Ecto neural progenitor cell (in vitro differentiated cells): Measurements from ENCODE around the gene SLPI.

Experiments used
- DNase-seq: peaks from one replicate; pipeline ENCODE4 v3.0.0-alpha.2; 2018; ENCODE audit warnings: low spot score

Gene SLPI

GRCh38 chr20:45269754-45270270 lies 15.4 kb upstream of the SLPI start:
- peak; percentile 19 for DNase-seq

- DNase-seq = peak; percentile 24
These were observed 14.7 kb upstream of the SLPI start for GRCh38 chr20:45269056-45269455.

DNA sequence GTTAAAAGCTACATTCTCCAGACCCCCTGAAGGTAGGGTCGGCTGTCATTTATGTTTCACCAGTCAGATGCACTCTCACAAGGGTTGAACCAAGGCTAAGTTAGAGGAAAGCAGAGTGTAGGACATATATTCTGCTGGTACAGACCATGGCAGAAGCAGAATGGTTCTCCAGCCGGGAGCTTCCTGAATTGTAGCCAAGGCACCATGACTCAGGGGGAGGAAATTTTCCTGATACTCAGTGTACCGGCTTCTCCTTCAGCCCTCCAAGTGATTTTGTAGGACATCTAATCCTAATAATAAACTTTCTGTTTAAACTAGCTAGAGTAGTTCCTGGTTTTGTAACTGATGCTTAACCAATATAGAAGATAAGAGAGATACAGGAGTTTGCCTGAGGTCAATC lies 14.2 kb upstream of the SLPI start:
- peak; percentile 12 for DNase-seq

DNA sequence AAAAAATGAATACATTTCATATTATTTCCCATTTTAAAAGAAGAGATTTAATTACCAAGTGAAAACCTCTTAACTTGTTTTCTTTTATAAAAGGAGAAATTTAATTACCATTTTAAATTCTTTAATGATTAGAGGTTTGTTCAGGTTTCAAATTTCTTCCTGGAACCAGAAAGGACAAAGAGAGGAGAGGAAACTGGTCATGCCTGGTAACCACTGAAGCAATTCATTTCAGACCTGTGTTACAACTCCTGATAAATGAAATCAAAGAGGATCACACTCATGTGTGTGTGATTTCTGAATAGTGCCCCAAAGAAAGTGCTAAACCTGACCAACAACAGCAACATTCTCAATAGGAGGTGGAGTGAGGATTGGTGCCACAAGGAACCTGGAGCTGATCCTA lies 12.6 kb upstream of the SLPI start:
- peak; percentile 2 for DNase-seq

DNA sequence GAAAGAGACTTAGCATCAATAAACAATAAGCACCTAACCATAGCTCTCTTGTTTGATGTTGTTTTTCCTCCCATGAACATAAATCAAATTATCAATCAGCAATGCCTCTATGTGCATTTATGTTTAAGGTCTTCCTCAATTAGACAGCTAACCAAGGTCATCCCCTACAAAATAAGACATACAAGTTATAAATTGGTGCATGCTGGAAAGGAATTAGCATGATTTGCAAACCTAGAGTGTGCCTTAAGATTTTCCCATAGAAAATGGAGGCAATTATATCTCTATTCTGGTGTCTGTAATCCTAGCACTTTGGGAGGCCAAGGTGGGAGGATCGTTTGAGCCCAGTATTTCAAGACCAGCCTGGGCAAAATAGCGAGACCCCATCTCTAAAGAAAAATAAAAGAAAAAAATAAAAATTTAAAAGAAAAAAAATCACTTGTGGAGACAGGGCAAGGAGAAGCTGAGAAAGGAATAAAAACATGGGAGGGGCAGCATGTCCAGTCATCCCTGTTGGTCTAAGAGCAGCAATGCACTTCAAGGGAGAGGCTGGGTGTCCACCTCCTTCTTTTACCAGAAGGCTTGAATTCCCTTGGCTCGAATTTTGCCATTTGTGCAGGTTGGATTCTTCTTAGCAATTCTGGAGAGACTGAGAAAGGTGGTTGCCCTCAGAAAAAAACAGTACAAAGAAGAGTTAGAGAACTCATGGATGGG lies 9.3 kb upstream of the SLPI start:
- no peak for DNase-seq

DNA sequence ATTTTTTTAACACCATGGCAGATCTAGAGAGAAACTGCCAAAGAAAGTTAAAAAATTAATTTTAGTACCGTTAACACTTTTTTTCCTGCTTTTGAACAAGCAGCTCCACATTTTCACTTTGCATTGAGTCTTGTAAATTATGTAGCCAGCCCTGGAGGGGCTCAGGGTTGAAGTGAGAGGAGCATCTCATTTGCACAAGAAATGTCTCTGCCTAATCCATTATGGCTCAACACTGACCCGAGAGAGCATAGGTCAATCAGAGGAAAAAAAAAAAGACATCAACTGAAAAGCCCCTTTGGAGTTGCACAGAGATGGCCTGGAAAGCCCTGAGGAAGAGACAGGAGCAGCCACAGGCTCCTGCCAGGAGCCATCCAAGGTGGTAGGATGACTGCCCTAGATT lies 4.3 kb upstream of the SLPI start:
- DNase-seq = peak; percentile 46

DNA sequence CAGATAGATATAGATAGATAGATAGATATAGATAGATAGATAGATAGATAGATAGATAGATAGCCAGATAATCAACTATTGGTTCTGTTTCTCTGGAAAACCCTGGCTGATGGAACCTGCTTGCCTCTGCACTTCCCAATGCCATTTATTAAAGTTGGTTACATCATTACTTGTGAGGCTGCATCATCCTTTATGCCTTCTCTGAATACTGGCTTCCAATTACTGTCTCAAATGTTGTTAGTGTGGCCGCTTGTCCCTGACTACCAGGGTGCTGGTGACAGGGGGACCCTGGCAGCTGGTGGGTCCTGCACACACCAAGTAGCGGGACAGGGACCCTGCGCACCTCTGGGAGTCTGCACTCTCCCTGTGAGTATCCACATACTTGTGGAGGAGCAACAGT lies 3.9 kb upstream of the SLPI start:
- peak; percentile 39 for DNase-seq

- no peak for DNase-seq
These were observed 3.3 kb upstream of the SLPI start for GRCh38 chr20:45257711-45258110.

GRCh38 chr20:45257161-45257560 lies 2.8 kb upstream of the SLPI start:
- DNase-seq = no peak

- no peak for DNase-seq
These were observed 1.1 kb downstream of the SLPI start for GRCh38 chr20:45253261-45253660.

- DNase-seq = no peak
These were observed 2.3 kb downstream of the SLPI start for GRCh38 chr20:45251884-45252560.

GRCh38 chr20:45248609-45249008 lies 5.8 kb downstream of the SLPI start:
- no peak for DNase-seq

DNA sequence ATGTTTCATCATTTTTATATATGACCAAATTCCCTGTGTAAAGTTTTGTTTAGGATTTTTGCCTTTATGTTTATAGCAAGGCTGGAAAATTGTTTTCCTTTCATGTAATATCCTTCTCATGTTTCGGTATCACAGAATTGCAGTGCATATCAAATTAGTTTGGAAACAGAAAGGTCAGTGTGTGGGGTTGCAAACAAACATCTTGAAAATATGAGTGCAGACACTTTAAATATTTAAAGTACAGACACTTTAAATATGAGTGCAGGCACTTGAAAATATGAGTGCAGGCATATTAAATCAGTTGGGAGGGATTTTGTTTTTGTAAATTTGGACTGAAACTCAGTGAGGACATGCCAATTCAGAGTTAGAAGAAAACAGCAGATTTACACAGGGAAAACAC lies 6.5 kb downstream of the SLPI start:
- no peak for DNase-seq

DNA sequence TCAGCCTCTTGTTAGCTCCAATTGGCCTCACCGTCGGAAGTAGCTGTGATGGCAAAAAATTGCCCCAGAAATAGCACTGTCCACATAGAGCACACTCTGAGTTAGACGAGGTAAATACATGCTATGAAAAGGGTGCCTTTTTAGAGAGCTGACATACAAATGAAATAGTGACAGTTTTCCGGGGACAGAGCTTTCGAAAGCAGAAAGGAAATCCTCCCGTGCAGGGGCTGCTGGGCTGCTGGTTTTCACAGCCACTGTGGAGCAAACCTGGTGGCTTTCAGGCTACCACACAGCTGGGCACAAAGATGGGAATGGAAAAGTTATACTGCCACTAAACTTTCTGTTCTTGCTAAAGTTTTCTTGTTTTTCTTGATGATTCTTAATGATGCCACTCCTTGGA lies 8.3 kb downstream of the SLPI start:
- DNase-seq = no peak

DNA sequence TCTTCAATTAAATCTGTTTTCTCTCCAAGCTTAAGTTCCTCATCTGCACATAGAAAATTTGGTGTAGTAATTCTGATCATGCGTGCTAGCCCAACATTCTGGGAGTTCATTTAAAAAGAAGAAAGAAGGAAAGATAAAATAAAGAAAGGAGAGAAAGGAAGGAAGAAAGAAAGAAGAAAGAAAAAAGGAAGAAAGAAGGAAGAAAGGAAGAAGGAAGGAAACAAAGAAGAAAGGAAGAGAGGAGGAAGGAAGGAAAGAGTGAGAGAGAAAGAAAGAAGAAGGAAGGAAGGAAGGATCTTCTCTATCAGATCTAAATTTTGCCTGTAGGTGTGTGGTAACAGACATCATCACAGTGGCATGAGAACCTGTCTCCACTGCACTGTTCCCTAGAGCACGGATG lies 16.2 kb downstream of the SLPI start:
- DNase-seq = no peak

- DNase-seq = no peak
These were observed 18.4 kb downstream of the SLPI start for GRCh38 chr20:45235995-45236394.

DNA sequence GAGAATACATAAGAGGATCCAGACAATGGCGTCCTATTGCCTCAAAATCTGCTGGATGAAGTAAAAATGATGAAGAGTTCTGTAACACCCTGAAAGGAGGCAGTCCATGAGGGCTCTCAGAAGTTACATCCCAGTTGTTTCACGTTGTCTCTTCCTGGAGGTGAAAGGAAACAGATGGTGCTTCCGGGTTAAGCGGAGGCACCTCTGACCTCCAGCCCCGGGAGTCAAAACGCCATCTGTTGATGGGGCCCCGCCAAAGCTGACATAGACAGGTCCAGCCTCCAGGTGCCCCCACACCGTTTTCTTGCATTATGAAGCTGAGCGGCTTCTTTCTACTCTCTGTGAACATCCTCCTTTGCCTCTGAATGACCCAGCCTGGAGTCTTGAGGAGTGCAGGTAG lies 23.7 kb downstream of the SLPI start:
- DNase-seq = no peak

- no peak for DNase-seq
These were observed 24.9 kb downstream of the SLPI start for GRCh38 chr20:45229264-45230056.

DNA sequence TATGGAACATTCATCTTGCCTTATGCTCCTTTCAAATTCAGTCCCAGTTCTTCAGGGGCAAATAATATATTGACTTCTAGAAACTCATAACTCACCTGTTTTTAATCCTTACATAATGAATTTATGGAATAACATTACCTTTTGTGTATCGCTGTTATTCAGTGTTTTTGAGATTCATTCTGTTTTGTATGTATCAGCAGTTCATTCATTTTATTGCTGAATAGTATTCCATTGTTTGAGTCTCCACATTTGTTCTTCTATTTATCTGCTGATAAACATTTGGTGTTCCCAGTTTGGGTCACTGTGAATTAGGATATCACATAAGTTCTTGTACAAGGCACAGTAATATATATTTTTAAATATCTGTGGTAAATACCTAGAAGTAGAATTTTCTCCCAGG lies 28.1 kb downstream of the SLPI start:
- no peak for DNase-seq

- DNase-seq = no peak
These were observed 31.2 kb downstream of the SLPI start for GRCh38 chr20:45223136-45223535.

DNA sequence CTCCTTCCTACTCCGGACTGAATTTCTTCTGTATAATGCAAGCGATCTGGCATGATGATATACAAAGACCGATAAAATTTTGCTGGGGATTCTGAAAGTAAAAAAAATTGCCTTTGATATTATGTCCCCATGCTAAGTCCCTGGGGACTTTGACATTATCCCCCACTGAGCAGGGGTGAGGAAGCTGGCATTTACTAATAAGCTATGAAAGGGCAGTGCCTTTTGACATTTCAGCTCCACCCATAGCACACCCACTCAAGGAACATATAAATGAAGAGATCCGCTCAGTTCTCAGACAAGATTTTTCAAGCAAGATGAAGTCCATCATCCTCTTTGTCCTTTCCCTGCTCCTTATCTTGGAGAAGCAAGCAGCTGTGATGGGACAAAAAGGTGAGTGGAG lies 33.3 kb downstream of the SLPI start, which contains the start of gene SEMG2:
Gene SEMG2, plus strand, starts transcription at position 298 of the 400 bp plus-strand sequence. Its CDS starts 17 bp downstream, at position 315.
- DNase-seq = no peak

DNA sequence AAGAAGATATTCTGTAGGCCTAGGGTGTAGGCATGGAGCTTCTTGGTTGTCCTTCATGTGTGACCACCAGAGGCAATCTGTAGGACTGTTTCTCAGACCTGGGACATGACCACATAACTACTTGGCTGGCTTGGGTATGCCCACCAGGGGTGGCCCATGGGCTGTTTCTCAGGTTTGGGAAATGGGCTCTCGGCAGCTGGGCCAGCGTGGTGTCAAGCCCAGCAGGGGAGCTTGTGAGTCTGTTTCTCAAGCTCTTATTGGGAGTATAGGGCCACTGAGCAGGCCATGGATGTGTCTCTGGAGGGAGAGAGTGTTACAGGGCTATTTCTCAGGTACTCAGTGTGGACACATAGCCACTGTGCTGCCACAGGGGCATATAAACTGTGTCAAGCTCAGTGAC lies 35.7 kb downstream of the SLPI start:
- DNase-seq = no peak

DNA sequence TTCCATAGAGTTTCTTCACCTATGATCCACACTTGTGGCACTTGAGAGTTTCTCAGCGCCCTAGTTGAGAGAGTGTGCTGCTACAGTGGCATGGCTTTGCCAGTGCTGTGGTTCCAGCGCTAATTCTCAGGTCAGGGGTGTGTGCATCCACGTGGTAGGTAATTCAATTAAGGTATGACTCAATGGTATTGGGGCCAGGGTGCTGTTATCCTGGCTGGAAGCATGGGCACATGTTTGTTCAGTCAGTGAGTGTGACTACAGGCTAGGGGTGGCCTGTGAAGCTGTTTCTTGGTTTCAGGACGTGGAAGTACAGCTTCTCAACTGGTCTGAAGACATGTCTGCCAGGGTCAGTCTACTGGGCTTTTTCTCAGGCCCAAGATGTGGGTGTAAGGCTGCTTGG lies 36.2 kb downstream of the SLPI start:
- no peak for DNase-seq
